HUES64 (cell line): Measurements from ENCODE around the gene LEPROT. TPM values are rescaled to one million over a fixed set of nuclear protein-coding genes. Genes with fewer than 3 reads are reported as not detected.
"Not testable (repeated sequence)": the region's sequence is repeated elsewhere in the genome, so short reads cannot be mapped to it uniquely, and the experiment has no call there.

ENCODE experiments used
- H3K27ac ChIP-seq: 2 replicates; pipeline ENCODE4 v1.7.0; 2013; ENCODE audit warnings: low read depth, low read length, inconsistent platforms
- H3K27me3 ChIP-seq: 2 replicates; pipeline ENCODE4 v1.6.1; 2013; ENCODE audit warnings: mild to moderate bottlenecking, low read length; ENCODE audit not compliant: insufficient read depth
- H3K36me3 ChIP-seq: 2 replicates; pipeline ENCODE4 v1.6.1; 2013; ENCODE audit warnings: mild to moderate bottlenecking, low read length; ENCODE audit not compliant: insufficient read depth
- H3K4me1 ChIP-seq: 2 replicates; pipeline ENCODE4 v1.6.1; 2013; ENCODE audit warnings: mild to moderate bottlenecking, low read length, moderate library complexity; ENCODE audit not compliant: insufficient read depth
- H3K4me3 ChIP-seq: 2 replicates; pipeline ENCODE4 v1.5.1; 2013; ENCODE audit warnings: mild to moderate bottlenecking, low read length, moderate library complexity
- H3K9ac ChIP-seq: 2 replicates; pipeline ENCODE4 v1.6.1; 2013; ENCODE audit warnings: mild to moderate bottlenecking, low read depth, low read length
- H3K9me3 ChIP-seq: 2 replicates; pipeline ENCODE4 v1.6.1; 2013; ENCODE audit warnings: low read depth, low read length; ENCODE audit not compliant: insufficient read depth
- WGBS: fragments of 150-250, 120-280 bp; methylation state at CpG from one replicate; pipeline ENCODE4 v1.1.7; 2013; ENCODE audit warnings: missing lambda C conversion rate; 5-methylcytosine and 5-hydroxymethylcytosine counted together
- polyA plus RNA-seq, 2 experiments: library from polyadenylated mRNA; stranded (reverse); fragments of 50-300 nt; gene quantifications; one replicate each; pipeline ENCODE4 v1.2.3, GENCODE V29; 2013

Gene LEPROT
- polyA plus RNA-seq (2013, experiment 1 of 2) = 16.5 TPM
- 18.5 TPM for polyA plus RNA-seq (2013, experiment 2 of 2)

- under 1% methylated on average over 60 of the region's 60 CpGs for WGBS
- peak within 1 kb of the TSS; percentile 97 for H3K4me3 ChIP-seq
- no peaks in the 10 kb centered on the region for H3K9me3 ChIP-seq
- peaks cover 55% of the 10 kb centered on the region for H3K4me1 ChIP-seq
- peak within 1 kb of the TSS; percentile 99 for H3K27ac ChIP-seq
- H3K36me3 ChIP-seq = no peaks in the 10 kb centered on the region
- H3K9ac ChIP-seq = peak within 1 kb of the TSS; percentile 97
- H3K27me3 ChIP-seq = no peaks in the 10 kb centered on the region
Measured at GRCh38 chr1:65420590-65421350, at the start of gene LEPROT, which contains the start of gene LEPR. Gene LEPROT, plus strand, starts transcription at chr1:65420668. Its CDS starts 57 bp downstream, at chr1:65420725. Gene LEPR, plus strand, starts transcription at chr1:65420668. Its CDS starts 144,898 bp downstream, at chr1:65565566.

- Histone ChIP-seq H3K4me1 (no peaks in the 10 kb centered on the region), H3K9ac (no peak overlapping the region), H3K27ac (no peak overlapping the region), H3K4me3 (no peak overlapping the region), H3K9me3 (no peaks in the 10 kb centered on the region), H3K36me3 (no peaks in the 10 kb centered on the region), H3K27me3 (no peaks in the 10 kb centered on the region)
- WGBS = 95% methylated on average over 3 of the region's 3 CpGs
Measured at GRCh38 chr1:65371544-65371943, 48.9 kb upstream of the LEPROT start.

GRCh38 chr1:65372557-65372956 lies 47.9 kb upstream of the LEPROT start:
- Histone ChIP-seq H3K4me1 (no peaks in the 10 kb centered on the region), H3K9ac (no peak overlapping the region), H3K27ac (no peak overlapping the region), H3K9me3 (no peaks in the 10 kb centered on the region), H3K36me3 (no peaks in the 10 kb centered on the region), H3K27me3 (no peaks in the 10 kb centered on the region), H3K4me3 (no peak overlapping the region)
- WGBS = 100% methylated on average over 1 of the region's 1 CpG

- Histone ChIP-seq H3K9ac (no peak overlapping the region), H3K9me3 (no peaks in the 10 kb centered on the region), H3K4me3 (no peak overlapping the region), H3K4me1 (no peaks in the 10 kb centered on the region), H3K36me3 (no peaks in the 10 kb centered on the region), H3K27me3 (no peaks in the 10 kb centered on the region), H3K27ac (no peak overlapping the region)
- 94% methylated on average over 4 of the region's 4 CpGs for WGBS
Measured at GRCh38 chr1:65377496-65378246, 42.8 kb upstream of the LEPROT start.

- H3K4me3 ChIP-seq = no peak overlapping the region
- WGBS = 96% methylated on average over 2 of the region's 2 CpGs
- no peak overlapping the region for H3K9ac ChIP-seq
- no peaks in the 10 kb centered on the region for H3K4me1 ChIP-seq
- H3K36me3 ChIP-seq = no peaks in the 10 kb centered on the region
- H3K9me3 ChIP-seq = no peaks in the 10 kb centered on the region
- no peak overlapping the region for H3K27ac ChIP-seq
- no peaks in the 10 kb centered on the region for H3K27me3 ChIP-seq
Measured at GRCh38 chr1:65378247-65378946, 42.1 kb upstream of the LEPROT start.

- 95% methylated on average over 4 of the region's 5 CpGs for WGBS
- not testable (repeated sequence) for H3K27ac ChIP-seq, H3K9me3 ChIP-seq, H3K4me1 ChIP-seq, H3K27me3 ChIP-seq, H3K9ac ChIP-seq, H3K4me3 ChIP-seq, H3K36me3 ChIP-seq
Measured at GRCh38 chr1:65384426-65384825, 36.0 kb upstream of the LEPROT start.

GRCh38 chr1:65386439-65386838 lies 34.0 kb upstream of the LEPROT start:
- Histone ChIP-seq H3K27ac (no peak overlapping the region), H3K36me3 (no peaks in the 10 kb centered on the region; the same call in none of the 2 replicates), H3K9ac (no peak overlapping the region), H3K4me1 (no peaks in the 10 kb centered on the region), H3K27me3 (no peaks in the 10 kb centered on the region), H3K9me3 (0 out of 2 replicates have a peak, but pooled peaks cover 2% of the 10 kb centered on the region), H3K4me3 (no peak overlapping the region)
- 94% methylated on average over 3 of the region's 3 CpGs for WGBS

- 93% methylated on average over 2 of the region's 2 CpGs for WGBS
- H3K27ac ChIP-seq = no peak overlapping the region
Measured at GRCh38 chr1:65387821-65388220, 32.6 kb upstream of the LEPROT start.

GRCh38 chr1:65388908-65389695 lies 31.4 kb upstream of the LEPROT start:
- no peak overlapping the region for H3K9ac ChIP-seq
- H3K4me3 ChIP-seq = no peak overlapping the region
- no peaks in the 10 kb centered on the region for H3K4me1 ChIP-seq
- no peaks in the 10 kb centered on the region for H3K27me3 ChIP-seq
- H3K36me3 ChIP-seq = no peaks in the 10 kb centered on the region; the same call in none of the 2 replicates
- H3K9me3 ChIP-seq = 0 out of 2 replicates have a peak, but pooled peaks cover 2% of the 10 kb centered on the region
- peak overlapping the region; percentile 6; the same call in 1 of the 2 replicates for H3K27ac ChIP-seq
- WGBS = 89% methylated on average over 2 of the region's 3 CpGs

More at GRCh38 chr1:65387821-65388220, 32.6 kb upstream of the LEPROT start:
- Histone ChIP-seq H3K36me3 (no peaks in the 10 kb centered on the region; the same call in none of the 2 replicates), H3K27me3 (no peaks in the 10 kb centered on the region), H3K9me3 (0 out of 2 replicates have a peak, but pooled peaks cover 2% of the 10 kb centered on the region), H3K9ac (no peak overlapping the region), H3K4me3 (no peak overlapping the region), H3K4me1 (no peaks in the 10 kb centered on the region)

- H3K27ac ChIP-seq = no peak overlapping the region
- WGBS = 97% methylated on average over 7 of the region's 7 CpGs
- no peak overlapping the region for H3K4me3 ChIP-seq
- no peaks in the 10 kb centered on the region for H3K9me3 ChIP-seq
- peaks cover 8% of the 10 kb centered on the region for H3K36me3 ChIP-seq
- H3K27me3 ChIP-seq = no peaks in the 10 kb centered on the region
- H3K9ac ChIP-seq = no peak overlapping the region
- H3K4me1 ChIP-seq = peaks cover 7% of the 10 kb centered on the region; the same call in 1 of the 2 replicates
Measured at GRCh38 chr1:65392497-65392896, 28.0 kb upstream of the LEPROT start.
